Smooth muscle cell (in vitro differentiated cells): ENCODE results near the gene PCDH9. TPM values are rescaled to one million over a fixed set of nuclear protein-coding genes. Genes with fewer than 3 reads are reported as not detected.

Source experiments
- DNase-seq: peaks from one replicate; lab custom pipeline; 2025; ENCODE audit not compliant: unreplicated experiment; lab: John Stamatoyannopoulos, UW
- H2AFZ ChIP-seq: fragments of 200-600 bp; sonication (generic); 2 replicates; pipeline ENCODE4 v1.6.0; 2016; ENCODE audit warnings: antibody characterized with exemption, low read depth, mild to moderate bottlenecking
- H3F3A ChIP-seq: fragments of 200-600 bp; sonication (generic); 2 replicates; pipeline ENCODE4 v1.6.0; 2017; ENCODE audit warnings: antibody characterized with exemption, low read depth
- H3K27ac ChIP-seq: fragments of 200-600 bp; sonication (generic); 2 replicates; pipeline ENCODE4 v1.5.1; 2016; ENCODE audit warnings: low read depth, mild to moderate bottlenecking
- H3K27me3 ChIP-seq: fragments of 200-600 bp; sonication (generic); 2 replicates; pipeline ENCODE4 v1.6.1; 2016; ENCODE audit warnings: low read depth, mild to moderate bottlenecking
- H3K36me3 ChIP-seq: fragments of 200-600 bp; sonication (generic); 2 replicates; pipeline ENCODE4 v1.5.1; 2016; ENCODE audit warnings: low read depth
- H3K4me1 ChIP-seq: fragments of 200-600 bp; sonication (generic); 2 replicates; pipeline ENCODE4 v1.5.1; 2016; ENCODE audit warnings: low read depth
- H3K4me2 ChIP-seq: fragments of 200-600 bp; sonication (generic); 2 replicates; pipeline ENCODE4 v1.6.0; 2016; ENCODE audit warnings: mild to moderate bottlenecking
- H3K4me3 ChIP-seq: fragments of 200-600 bp; sonication (generic); 2 replicates; pipeline ENCODE4 v1.5.1; 2016; ENCODE audit warnings: mild to moderate bottlenecking
- H3K79me2 ChIP-seq: fragments of 200-600 bp; sonication (generic); 2 replicates; pipeline ENCODE4 v1.6.0; 2016; ENCODE audit warnings: low read depth, mild to moderate bottlenecking
- H3K9ac ChIP-seq: fragments of 200-600 bp; sonication (generic); 2 replicates; pipeline ENCODE4 v1.6.0; 2016; ENCODE audit warnings: low read depth
- H3K9me3 ChIP-seq: fragments of 200-600 bp; sonication (generic); replicated peaks from 2 replicates; pipeline ENCODE4 v1.5.1; 2016; ENCODE audit warnings: low read depth
- H4K20me1 ChIP-seq: fragments of 200-600 bp; sonication (generic); 2 replicates; pipeline ENCODE4 v1.6.0; 2016; ENCODE audit warnings: low read depth
- WGBS: methylation state at CpG from one replicate; pipeline ENCODE4 v1.1.7; 2016; ENCODE audit warnings: low lambda C conversion rate; 5-methylcytosine and 5-hydroxymethylcytosine counted together
- polyA plus RNA-seq: library from polyadenylated mRNA; unstranded; fragments of >200 nt; fragmentation: Nextera tagmentation; extraction: Ambion mirVana; gene quantifications from 2 replicates; pipeline ENCODE4 v1.2.1, GENCODE V29; 2016
- total RNA-seq: library from RNA; depleted of rRNA; stranded (reverse); fragments of >200 nt; gene quantifications from 2 replicates; pipeline ENCODE4 v1.2.3, GENCODE V29; 2014
- TF ChIP-seq, protein P1 (sequence below): fragments of 200-600 bp; sonication (generic); IDR thresholded peaks from 2 replicates; pipeline ENCODE4 v1.5.1; 2017; ENCODE audit warnings: borderline replicate concordance, mild to moderate bottlenecking, antibody characterized with exemption; ENCODE audit not compliant: insufficient read depth, poor library complexity, severe bottlenecking

PCDH9 gene
- total and polyA plus RNA-seq, 2 experiments from 2014 or later: 0.65 to 1.9 TPM

DNA sequence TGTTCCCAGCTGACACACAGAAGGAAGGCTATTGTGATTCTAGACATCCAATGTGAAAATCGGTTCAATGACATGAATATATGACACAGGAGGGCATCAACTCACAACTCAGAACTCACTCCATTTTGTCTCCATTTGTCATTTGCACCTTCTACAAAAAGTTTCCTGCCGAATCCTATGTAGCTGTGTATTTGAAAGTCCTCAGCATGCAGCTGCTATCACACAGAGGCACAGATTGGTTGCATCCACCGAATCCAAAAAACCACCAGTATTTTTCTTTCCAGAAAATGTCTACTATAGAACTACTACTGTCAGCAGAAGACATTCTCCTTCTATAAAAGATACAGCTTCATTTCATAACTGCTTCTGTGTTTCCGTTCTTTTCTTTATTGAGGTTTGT lies 13.3 kb downstream of the PCDH9 start:
- Histone ChIP-seq H3K4me3 (no peak overlapping the region), H2AFZ (no peak overlapping the region), H3K4me2 (no peak overlapping the region), H4K20me1 (no peaks in the 10 kb centered on the region), H3K9ac (no peak overlapping the region), H3K79me2 (no peaks in the 10 kb centered on the region), H3K36me3 (no peaks in the 10 kb centered on the region), H3K9me3 (no peaks in the 10 kb centered on the region), H3K27ac (no peak overlapping the region), H3F3A (no peaks in the 10 kb centered on the region), H3K27me3 (no peaks in the 10 kb centered on the region), H3K4me1 (no peaks in the 10 kb centered on the region)
- no peak for DNase-seq
- WGBS: 94% methylated on average over 4 of the region's 4 CpGs
- TF ChIP-seq, protein P1, sequence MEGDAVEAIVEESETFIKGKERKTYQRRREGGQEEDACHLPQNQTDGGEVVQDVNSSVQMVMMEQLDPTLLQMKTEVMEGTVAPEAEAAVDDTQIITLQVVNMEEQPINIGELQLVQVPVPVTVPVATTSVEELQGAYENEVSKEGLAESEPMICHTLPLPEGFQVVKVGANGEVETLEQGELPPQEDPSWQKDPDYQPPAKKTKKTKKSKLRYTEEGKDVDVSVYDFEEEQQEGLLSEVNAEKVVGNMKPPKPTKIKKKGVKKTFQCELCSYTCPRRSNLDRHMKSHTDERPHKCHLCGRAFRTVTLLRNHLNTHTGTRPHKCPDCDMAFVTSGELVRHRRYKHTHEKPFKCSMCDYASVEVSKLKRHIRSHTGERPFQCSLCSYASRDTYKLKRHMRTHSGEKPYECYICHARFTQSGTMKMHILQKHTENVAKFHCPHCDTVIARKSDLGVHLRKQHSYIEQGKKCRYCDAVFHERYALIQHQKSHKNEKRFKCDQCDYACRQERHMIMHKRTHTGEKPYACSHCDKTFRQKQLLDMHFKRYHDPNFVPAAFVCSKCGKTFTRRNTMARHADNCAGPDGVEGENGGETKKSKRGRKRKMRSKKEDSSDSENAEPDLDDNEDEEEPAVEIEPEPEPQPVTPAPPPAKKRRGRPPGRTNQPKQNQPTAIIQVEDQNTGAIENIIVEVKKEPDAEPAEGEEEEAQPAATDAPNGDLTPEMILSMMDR: no peak

DNA sequence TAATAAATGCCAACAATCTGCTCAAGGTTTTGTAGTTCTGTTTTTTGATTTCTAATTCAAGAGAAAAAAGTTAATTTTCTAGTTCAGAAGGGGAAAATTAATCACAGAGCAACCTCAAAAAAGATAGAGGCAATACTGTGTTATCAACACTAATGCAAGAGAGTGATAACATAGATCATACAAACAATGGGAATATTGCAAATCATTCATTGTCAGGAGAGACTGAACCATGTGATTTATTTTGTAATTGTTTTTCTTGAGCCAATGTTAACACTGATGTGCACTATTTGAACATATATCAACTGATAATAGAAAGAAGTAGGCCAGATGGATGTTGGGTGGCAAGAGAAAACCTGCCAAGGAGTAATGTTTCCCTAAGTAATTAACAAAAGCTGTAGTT lies 19.9 kb downstream of the PCDH9 start:
- Histone ChIP-seq H3K27me3 (no peaks in the 10 kb centered on the region), H3K79me2 (no peaks in the 10 kb centered on the region), H3F3A (no peaks in the 10 kb centered on the region), H3K9ac (no peak overlapping the region), H4K20me1 (no peaks in the 10 kb centered on the region), H3K4me3 (no peak overlapping the region), H3K4me1 (no peaks in the 10 kb centered on the region), H3K27ac (no peak overlapping the region), H3K9me3 (no peaks in the 10 kb centered on the region), H3K36me3 (no peaks in the 10 kb centered on the region), H2AFZ (no peak overlapping the region), H3K4me2 (no peak overlapping the region)
- no peak for DNase-seq
- TF ChIP-seq, protein P1: no peak

GRCh38 chr13:67208552-67208951 lies 21.6 kb downstream of the PCDH9 start:
- no peaks in the 10 kb centered on the region for H3K27me3 ChIP-seq
- 85% methylated on average over 1 of the region's 1 CpG for WGBS
- H4K20me1 ChIP-seq: no peaks in the 10 kb centered on the region
- H3K4me2 ChIP-seq: no peak overlapping the region
- H3K27ac ChIP-seq: no peak overlapping the region
- H3K9me3 ChIP-seq: no peaks in the 10 kb centered on the region
- H3K4me3 ChIP-seq: no peak overlapping the region
- H3K79me2 ChIP-seq: no peaks in the 10 kb centered on the region
- no peaks in the 10 kb centered on the region for H3F3A ChIP-seq
- TF ChIP-seq, protein P1: no peak
- no peaks in the 10 kb centered on the region for H3K4me1 ChIP-seq
- H3K36me3 ChIP-seq: no peaks in the 10 kb centered on the region
- DNase-seq: no peak
- H2AFZ ChIP-seq: no peak overlapping the region
- no peak overlapping the region for H3K9ac ChIP-seq

DNA sequence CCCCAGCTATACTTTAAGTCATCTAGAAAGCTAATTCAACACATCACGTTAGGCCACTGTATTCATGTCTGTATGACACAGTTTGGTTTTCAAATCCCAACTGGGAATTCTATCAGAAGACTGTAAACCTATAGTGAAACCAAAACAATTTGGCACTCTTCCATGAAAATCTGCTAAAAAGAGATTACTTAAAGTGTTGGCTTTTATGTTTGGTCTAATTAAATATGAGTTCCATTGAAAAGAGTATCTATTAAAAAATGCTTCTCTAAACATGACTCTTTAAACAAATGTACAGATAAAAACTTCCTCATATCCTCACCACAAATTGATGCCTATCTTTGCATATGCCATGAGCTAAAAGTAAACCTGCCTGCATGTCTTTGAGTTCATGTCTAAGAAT lies 25.4 kb downstream of the PCDH9 start:
- H4K20me1 ChIP-seq: no peaks in the 10 kb centered on the region
- no peaks in the 10 kb centered on the region for H3K9me3 ChIP-seq
- WGBS: 70% methylated on average over 1 of the region's 1 CpG
- DNase-seq: no peak
- TF ChIP-seq, protein P1: no peak
- no peaks in the 10 kb centered on the region for H3K27me3 ChIP-seq
- H3K79me2 ChIP-seq: no peaks in the 10 kb centered on the region
- H3F3A ChIP-seq: no peaks in the 10 kb centered on the region
- H3K9ac ChIP-seq: no peak overlapping the region
- no peak overlapping the region for H3K4me2 ChIP-seq
- no peak overlapping the region for H3K27ac ChIP-seq
- H3K36me3 ChIP-seq: no peaks in the 10 kb centered on the region
- no peak overlapping the region for H3K4me3 ChIP-seq
- no peaks in the 10 kb centered on the region for H3K4me1 ChIP-seq
- H2AFZ ChIP-seq: no peak overlapping the region
